ENCODE results near the gene XRRA1.

The XRRA1 gene

DNA sequence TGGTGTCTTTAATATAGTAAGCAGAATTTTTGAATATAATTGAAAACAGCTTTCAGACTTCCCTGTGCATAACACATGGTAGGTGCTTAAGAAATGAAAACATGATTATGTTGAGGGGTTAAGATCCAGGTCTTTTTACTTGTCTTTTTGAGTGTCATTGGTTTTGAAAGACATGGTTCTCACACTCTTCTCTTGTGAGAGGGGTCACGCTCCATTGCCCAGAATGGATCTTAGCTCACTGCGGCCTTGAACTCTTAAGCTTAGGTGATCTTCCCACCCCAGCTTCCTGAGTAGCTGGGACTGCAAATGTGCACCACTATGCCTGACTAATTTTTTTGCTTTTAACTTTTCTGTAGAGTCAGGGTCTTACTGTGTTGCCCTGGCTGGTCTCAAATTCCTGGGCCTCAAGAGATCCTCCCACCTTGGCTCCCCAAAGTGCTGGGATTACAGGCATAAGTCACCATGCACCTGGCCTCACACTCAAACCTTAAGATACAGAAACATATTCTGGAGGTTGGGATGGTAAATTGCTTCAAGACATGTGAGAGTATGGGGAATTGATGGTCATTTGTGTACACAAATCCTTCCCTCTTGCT is 1.6 kb upstream of the XRRA1 start:
- ATAC-seq, result no peak
- no peak for DNase-seq

DNA sequence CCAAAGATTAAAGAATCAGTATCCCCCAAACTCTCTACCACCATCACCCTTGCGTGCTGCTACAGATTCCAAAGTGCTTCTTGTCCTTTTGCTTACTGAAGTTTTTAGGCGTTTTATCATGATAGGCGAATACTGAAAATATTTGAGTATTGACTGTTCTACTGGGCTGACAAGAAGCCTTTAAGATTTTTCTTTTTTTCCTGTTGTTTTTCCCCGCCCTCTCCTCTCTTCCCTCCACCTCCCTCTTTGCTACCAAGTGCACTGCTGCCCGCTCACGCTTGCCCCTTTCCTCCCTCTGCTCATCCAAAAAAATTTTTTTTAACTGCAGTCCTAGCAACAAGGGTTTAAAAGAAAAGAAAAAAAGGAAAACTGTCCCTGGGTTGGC is 854 bp upstream of the XRRA1 start:
- ATAC-seq, result no peak
- DNase-seq, result no peak

DNA sequence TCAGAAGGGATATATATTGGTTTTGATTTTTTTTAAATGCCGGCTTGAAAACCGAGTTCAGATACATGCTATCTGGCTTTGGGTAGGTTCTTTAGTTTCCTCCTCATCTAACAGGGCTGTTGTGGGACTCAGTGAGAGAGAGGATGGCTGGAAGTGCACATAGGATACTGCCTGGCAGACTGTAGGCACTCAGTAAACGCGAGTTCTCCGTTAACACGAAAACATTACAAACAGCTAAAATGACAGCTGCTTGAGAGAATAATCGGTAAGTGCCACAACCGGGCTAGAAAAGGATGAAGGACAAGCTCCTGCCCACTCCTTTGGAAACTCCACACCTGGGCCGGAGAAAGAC is 369 bp downstream of the XRRA1 start:
- ATAC-seq, result peak; percentile 7

DNA sequence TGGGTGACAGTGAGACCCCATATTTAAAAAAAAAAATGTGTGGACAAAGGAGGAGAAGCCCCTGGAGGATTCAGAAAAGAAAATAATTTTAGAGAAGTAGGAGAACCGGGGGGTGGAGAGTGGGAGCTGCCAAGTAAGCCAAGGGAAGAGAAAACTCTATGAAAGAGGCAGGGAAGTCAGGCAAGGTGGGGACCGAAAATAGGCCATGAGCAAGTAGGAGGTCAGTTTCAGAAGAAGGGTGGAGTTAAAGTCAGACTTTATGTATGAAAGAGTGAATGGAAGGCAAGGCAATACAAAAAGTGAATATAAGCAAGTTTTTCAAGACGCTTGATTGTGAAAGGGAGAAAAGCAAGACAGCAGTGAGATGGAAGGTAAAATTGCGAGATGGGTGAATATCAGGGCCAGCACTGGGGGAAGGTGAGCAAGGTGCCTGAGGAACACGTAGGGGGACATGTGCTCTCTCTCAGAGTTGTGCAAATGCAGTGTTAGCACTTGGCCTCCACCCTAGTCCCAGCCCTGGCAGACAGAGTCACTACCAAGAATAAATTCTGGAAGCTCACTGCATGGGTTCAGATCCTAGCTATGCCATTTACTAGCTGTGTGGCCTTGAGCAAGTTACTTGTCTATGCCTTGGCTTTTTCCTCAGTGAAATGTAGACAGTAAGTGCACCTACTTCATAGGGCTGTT is 6.7 kb downstream of the XRRA1 start:
- DNase-seq, result no peak
- ATAC-seq, result no peak

More for the DNA sequence above, 369 bp downstream of the XRRA1 start:
- no peak for DNase-seq

DNA sequence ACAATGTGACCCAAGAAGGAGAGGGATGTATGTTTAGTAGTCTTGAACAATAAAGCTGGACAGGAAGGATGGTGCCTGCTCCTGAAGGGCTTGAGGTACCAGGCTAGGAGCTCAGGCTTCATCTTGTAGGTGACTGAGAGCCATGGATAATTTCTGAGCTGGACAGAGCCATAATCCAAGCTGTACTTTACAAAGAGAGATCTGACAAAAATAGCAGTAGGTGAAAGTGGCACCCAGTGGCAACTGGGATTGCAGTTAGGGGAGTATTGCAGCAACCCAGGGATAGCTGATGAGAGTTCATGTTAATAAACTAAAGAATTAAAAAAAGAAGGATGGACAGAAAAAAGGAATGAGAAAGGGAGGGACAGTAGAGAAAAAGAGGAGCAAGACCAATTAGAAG is 7.4 kb downstream of the XRRA1 start:
- no peak for ATAC-seq
- DNase-seq, result no peak

DNA sequence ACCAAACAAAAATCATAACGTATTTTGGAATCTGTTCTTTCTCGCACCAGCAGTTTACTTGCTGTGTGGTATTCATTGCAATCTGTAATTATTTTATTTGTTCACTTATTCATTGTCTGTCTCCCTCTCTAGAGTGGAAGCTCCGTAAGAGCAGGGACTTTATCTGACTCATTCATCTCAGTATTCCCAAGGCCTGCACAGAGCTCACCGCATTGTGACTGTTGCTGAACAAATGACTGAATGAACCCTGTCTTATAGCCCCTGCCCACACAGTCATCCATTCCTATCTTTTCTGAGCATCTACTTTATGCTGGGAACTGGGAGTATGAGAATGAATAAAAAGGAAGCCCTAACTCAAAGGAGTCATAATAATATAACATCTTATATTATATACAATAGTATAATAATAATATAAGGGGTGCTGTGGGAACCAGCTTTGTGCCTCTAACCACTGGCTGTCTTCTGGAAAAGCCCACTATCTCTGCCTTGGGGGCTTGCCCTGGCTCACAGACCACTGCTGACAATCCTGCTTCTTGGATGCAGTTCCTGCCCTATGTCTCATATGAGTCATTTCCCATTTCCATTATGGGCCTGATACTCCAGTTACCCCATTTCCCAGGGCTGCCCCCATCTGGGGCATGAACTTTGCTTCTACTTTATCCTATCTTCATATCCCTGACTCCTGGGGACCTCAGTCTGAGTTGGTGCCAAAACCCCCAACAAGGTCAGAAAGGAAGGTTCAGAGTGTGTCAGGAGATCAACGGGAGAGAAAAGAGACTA is 11.0 kb downstream of the XRRA1 start:
- no peak for ATAC-seq
- DNase-seq, result no peak

DNA sequence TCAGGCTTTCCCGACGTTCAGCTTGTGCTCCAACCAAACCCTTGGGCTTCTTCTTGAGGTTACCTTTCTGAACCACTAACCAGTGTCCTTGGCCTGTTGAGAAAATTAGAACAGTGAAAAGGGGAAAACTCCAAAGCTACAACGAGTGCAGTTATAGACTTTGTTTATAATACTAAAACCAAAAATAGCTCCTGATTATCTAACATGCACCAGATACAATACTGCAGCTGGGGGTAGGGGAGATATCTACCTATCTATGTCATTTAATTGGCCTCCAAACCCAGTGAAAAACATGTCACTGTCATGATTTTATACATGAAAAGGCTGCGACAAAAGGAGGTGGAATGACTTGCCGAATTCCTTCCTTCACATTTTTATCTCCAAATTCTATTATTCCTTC is 11.9 kb downstream of the XRRA1 start:
- ATAC-seq, result no peak
- no peak for DNase-seq

DNA sequence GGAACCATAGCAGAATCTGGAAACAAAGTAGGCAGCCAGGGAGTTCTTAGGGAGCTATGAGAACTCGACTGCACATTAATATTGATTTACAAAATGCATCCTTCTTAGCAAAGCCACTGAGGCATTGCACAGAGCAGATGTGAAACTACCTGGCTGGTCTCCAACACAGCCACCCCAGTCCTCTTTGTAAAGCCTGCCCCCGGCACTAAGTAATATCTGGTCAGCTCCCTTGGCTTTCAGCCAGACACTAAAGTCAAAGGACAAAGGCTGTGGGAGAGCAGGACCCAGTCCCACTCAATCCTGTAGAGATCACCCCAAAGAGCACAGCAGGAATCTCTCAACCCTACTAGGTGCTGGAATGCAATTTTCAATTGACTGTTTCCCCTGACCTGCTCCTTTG is 12.8 kb downstream of the XRRA1 start:
- ATAC-seq, result no peak
- no peak for DNase-seq

DNA sequence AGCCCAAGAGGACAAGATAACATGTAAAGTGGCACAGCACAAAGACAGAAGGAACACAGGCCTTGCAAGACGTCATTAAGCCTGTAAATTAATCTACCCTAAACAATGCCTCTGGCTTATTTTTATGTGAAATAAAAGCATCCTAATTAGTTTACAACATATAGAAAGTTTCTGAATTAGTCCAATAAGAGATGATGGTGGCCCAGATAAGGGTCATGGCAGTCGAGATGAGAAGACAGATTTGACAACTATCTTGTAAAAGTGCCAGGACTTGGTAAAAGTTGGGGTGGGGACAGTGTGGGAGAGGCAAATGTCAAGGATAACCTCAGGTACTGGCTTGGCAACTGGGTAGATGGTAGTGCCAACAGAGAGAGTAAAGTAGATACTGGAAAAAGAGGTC is 13.6 kb downstream of the XRRA1 start:
- ATAC-seq (no peak), DNase-seq (no peak)

DNA sequence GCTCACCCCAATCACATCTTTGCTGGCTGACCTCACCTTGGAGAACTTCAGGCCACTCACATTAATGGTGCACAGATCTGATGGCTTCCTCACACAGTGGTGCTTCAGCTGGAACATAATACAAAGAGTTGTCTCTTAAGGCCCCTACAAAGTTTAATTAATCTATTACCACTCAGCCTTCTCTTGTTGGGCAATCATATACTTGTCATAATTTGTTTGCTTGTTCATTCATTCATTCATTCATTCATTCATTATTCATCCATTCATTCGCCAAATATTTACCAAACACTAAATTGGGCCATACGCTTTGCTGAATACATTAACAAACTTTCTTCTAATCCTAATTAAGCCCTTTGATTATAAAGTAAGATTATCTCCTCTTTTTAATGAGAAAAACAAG is 15.1 kb downstream of the XRRA1 start:
- DNase-seq (no peak), ATAC-seq (no peak)

DNA sequence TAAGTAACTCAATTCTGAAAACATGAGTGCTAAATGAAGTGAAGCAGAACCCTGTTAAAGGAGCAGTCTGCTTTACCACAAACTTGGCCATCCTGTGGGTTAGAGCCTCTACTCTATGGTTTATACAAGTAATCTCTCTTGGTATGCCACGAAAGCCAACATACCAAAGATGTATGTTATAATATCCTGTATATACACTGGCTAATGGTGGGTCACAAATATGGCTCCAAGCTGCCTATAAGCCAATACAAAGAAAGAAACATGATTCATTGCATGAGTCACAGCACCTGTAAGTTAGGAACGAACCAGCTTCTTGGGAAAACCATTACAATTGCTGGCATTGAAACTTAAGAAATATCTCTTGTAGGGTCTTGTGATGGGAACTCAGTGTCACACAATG is 16.1 kb downstream of the XRRA1 start:
- DNase-seq (no peak), ATAC-seq (peak; percentile 79)

DNA sequence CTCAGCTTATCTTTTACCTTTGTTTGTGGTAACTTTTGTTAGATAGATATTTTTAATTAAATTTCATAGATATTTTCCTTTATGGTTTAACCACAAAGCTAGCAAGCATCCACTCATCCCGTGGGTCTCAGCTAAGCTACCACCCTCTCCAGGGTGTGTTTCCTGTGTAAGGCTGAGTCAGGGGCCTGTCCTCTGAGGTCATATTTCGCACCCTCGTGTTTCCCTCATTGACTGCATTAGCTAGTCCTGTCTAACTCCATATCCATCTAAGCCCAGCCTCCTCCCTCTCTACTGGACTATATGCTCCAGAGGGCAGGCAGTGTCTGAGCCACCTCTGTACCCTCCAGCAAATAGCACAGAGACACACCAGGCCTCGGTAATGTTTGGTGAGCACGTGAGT is 16.7 kb downstream of the XRRA1 start:
- DNase-seq (peak; percentile 19), ATAC-seq (no peak)

DNA sequence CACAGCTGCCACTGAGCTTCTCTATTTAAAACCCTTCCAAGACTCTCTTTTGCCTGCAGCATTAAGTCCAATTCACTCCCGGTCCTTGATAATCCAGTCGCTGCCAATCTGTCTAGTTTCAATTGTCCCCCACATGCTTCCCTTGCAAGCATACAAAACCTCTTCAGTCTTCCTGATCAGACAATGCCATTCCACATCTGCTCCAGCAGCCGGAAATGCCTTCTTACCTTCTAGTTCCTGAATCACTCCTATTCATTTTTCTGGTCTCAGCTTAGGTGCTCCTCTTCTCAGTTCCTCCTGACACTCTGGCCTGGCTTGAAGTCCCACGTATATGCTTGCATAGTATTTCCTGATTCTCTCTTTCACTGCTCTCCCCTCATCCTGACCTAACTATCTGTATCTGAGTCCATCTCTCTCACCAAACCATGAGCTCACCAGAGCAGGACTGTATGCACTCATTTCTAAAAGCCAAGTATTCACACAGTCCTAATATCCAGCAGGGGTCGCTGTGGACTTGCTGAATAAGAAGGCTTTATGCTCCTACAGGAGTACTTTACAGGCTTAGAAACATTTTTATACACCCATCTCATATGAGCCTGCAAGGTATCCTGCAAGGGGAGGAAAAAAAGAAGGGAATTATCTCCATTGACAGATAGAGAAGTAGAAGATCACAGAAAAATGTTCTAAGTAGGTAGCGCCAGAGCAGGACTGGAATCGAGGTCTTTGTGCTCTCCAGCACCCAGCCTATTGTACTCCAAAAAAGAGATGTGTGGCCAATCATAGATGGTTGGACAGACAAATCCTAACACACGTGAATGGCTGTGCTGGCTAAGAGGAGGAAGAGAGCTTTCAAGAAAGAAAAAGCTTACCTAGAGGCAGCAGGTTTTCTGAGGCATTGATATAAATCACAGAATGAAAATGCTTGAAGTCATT is 19.2 kb downstream of the XRRA1 start:
- peak; percentile 67 for DNase-seq
- ATAC-seq, result peak; percentile 55

DNA sequence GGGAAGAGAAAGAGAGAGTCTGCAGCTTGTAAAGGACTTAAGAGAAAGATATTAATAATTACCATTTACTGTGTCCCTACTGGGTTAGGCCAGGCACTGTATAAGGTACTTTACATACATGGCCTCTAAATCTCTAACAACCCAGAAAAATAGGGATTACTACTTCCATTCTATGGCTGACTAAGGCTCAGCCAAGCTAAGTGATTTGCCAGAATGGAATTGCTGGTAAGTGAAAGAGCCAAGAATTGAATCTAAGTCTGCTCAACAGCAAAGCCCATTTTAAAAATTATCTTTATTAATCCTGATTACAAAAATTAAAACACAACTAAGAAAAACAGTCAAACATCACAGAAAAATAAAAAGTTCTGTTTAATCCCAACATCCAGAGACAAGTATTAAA is 21.4 kb downstream of the XRRA1 start:
- ATAC-seq (no peak), DNase-seq (no peak)

DNA sequence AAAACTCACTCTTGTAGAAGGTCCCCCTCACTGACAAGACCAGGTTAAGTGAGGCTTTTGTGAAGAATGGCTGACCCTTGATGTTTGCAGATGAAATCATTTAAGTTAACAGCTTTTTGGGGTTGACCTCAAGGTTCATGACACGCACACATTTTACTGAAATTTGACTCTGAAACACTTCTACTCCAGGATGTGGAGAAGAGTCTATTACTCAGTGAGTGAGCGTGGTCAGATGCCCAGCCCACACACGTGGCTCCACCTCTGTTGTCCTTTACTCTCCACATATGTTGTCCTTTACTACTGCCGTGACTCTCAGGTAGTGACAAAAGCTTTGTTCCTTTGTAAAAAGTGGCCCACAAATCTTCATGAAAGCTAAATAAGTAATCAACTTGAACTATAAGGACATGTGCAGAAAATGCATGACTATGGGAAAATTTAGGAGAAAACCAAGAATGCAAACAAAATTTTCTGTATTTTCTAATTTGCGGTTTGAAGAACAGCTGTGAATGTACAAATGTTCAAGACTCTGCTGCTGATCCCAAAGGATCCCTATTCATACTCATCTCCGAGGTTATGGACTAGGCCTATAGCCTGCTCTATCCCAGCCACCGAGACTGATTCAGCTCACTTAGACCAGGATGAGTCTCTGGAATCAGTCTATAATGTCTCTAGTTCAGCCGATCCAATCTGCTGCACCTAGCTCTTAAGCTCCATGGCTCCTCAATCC is 22.4 kb downstream of the XRRA1 start:
- ATAC-seq (peak; percentile 87), DNase-seq (peak; percentile 41)

DNA sequence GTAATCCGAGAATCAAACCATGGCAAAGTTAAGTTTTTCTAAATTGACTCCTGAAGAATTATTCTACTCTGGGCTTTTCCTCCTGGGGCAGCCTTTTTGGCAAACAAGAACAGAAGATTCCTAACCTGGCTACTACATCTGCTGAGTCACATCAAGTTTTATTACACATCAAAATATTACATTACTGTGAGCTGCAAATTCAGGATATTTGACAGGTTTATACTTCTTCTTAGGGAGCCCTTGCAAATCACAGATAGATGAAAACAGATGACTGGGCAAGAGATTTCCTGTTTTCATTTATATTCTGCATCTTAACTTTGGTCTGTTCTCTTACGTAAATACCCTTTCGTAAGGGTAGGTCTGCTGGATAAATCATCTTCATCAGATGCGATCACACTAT is 23.6 kb downstream of the XRRA1 start:
- DNase-seq (no peak), ATAC-seq (no peak)

DNA sequence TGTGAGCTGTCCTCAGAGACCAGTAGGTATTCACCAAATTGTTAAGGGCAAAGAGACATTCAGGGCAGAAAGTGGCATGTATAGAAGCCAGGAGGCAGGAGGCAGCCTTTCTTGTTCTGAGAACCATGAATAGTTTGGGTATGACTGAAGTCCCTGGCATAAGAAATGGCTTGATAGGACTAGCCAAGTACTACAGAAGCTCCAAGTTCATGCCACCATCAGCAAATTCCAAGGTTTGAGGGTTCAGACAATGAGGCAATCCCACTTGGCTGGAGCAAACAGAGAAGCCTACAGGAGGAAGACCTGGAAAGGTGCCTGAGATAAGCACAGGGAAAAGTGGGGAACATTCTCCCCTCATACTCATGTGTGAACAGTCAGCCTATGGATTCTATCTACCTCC is 25.8 kb downstream of the XRRA1 start:
- DNase-seq, result no peak
- no peak for ATAC-seq

DNA sequence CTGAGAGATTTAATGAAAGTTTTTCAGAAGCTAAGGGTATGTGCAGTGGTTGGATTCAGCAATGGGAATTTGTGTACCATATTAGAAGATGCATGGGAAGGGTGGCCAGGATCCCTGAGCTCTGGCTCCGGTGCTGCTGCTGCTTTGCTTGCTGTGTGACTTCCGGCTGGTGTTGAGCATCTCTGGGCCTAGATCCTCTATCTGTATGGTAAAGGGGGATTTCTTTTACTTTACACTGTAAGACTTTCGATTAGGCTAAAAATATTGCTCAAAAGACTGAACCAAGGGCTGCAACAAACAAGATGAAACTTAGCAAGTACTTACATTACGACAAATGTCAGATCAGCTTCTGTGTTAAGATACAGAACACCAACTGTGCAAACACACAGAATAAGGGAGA is 39.1 kb downstream of the XRRA1 start:
- no peak for ATAC-seq
- no peak for DNase-seq

DNA sequence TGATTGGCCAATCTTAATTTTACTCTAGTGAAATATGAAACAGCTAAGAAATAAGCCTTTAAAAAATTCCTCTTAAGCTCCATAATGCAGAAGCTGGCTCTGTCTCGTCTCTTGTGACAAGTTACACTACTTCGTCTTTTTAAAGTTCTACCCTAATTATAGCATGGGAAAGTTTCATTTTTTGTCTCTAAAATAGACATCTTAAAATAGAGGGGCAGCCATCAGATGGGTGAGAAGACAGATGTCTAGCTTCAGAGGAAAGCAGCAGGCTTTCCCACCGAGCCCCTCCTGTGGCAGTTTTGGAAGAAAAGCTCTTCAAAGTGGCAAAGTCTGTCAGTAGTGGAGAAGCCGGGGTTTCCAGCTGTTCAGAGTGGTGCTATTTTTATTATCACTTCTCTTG is 39.5 kb downstream of the XRRA1 start:
- no peak for ATAC-seq

DNA sequence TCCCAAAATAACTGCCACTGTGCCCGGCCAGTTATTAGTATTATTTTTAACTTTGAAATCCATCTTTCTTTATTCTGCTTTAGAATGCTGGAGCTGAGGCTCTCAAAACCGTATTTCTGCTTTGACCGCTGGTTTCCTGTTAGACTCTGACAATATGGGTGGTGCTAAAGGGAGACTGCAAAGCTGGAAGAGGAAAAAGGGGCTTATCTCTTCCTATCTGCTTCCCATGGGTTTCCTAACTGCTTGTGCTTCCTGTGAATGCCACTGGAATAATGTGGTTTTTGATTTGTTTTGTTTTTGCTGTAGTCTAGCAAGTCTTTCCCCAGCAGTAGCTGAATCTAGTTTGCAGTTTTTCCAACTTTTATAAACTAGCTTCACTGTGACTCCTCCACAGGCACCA is 43.6 kb downstream of the XRRA1 start:
- no peak for DNase-seq
- ATAC-seq, result no peak

More for the DNA sequence above, 39.5 kb downstream of the XRRA1 start:
- no peak for DNase-seq

DNA sequence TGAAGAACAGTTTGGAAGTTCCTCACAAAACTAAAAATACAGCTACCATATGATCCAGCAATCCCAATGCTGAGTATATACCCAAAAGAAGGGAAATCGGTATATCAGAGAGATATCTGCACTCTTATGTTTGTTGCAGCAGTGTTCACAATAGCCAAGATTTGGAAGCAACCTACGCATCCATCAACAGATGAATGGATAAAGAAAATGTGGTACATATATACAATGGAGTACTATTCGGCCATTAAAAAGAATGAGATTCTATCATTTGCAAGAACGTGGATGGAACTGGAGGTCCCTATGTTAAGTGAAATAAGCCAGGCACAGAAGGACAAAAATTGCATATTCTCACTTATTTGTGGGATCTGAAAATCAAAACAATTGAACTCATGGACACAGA is 46.5 kb downstream of the XRRA1 start:
- ATAC-seq (no peak), DNase-seq (no peak)

DNA sequence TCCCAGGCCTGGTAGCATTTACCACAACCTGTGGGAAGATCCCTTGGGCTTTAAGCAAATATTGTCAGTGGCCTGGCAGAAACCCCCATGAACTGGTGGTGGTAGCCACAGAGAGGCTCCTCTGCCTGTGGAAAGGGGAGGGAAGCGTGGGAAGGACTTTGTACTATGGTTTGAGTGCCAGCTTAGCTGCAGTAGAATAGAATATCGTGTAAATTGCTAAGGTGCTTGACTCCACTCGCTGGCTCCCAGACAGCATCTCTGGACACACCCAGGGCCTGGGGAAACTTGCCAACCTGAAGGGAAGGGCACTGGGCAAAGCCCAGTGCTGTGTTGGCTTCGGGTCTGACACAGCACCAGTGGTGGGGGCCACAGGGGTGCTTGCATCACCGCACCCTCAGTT is 52.6 kb downstream of the XRRA1 start:
- DNase-seq, result no peak
- ATAC-seq, result no peak
